Activated CD8-positive, alpha-beta memory T cell treated with anti-CD3 and anti-CD28 coated beads, Interleukin-2, amount 50 U/mL, for 1 hour (primary cell): ENCODE data around the gene SLC9A5.

Experiments used
- DNase-seq: peaks from one replicate; pipeline ENCODE4 v3.0.0-alpha.2; 2020; ENCODE audit errors: extremely low read depth

Gene SLC9A5

DNA sequence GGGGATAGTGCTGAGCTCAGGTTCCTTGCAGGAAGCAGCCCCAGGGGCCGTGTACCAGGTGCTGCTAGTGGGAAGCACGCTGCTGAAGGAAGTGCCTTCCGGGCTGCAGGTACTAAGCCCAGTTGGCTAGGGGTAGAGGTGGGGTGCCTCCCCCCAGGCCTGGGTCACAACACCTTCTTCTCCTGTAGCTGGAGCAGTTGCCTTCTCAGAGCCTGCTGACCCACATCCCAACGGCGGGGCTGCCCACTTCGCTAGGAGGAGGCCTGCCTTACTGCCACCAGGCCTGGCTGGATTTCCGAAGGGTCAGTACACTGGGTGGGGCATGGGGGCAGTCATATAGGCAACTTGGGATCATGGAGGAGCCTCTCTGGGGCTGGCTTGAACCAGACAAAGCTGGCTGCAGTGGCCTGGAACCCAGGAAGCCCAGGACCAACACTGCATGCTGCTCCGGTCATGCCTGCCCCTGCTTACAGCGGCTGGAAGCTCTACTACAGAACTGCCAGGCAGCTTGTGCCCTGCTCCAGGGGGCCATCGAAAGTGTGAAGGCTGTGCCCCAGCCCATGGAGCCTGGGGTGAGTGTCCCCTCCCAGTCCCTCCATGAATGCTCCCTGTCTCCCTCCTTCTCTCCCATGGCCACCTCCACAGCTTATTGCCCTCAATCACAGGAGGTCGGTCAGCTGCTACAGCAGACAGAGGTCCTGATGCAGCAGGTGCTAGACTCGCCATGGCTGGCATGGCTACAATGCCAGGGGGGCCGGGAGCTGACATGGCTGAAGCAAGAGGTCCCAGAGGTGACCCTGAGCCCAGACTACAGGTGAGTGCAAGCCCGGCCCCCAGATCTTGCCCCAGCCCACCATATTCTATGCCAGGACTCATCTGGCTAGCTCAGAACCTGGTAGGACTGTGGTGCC lies 33.0 kb downstream of the SLC9A5 start:
- DNase-seq, result no peak

- DNase-seq, result no peak
Measured at GRCh38 chr16:67282447-67282805, 33.6 kb downstream of the SLC9A5 start.

DNA sequence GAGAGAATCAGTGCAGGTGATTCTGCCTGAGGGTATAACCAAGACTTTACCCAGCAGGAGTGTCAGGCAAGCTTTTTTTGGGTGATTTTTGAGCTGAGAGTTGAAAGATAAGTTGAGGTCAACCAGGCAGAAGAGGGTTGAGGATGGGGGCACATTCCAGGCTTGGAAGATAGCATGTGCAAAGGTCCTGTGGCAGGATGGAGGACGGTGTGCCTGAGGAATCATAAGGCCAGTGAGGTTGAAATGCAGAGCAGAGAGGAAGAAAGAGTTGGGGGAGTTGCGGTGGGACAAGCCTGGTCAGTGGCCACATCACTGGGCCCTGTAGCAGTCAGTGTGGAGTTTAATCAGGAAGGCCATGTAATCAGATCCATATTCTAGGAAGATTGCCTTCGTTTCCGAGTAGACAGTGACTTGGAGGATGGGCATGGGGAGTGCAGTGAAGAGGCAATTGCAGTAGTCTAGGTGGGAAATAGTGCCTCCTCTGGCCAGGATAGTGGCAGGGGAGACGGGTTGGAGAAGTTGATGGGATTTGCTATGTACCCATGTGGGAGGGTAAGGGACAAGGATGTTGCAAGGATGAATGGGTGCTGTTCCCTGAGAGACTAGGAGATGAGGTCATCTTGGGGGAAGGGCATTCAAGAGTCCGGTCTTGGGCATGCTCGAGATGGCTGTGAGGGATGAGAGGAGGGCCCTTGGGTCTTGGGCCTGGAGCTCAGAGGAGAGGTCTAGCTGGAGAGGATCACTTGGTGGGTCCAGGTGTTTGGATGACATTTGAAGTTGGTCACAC lies 34.5 kb downstream of the SLC9A5 start:
- no peak for DNase-seq

- DNase-seq, result no peak
Measured at GRCh38 chr16:67283826-67284555, 35.2 kb downstream of the SLC9A5 start.

- no peak for DNase-seq
Measured at GRCh38 chr16:67284699-67285646, 36.2 kb downstream of the SLC9A5 start.

- DNase-seq, result no peak
Measured at GRCh38 chr16:67286441-67287235, 37.9 kb downstream of the SLC9A5 start.

DNA sequence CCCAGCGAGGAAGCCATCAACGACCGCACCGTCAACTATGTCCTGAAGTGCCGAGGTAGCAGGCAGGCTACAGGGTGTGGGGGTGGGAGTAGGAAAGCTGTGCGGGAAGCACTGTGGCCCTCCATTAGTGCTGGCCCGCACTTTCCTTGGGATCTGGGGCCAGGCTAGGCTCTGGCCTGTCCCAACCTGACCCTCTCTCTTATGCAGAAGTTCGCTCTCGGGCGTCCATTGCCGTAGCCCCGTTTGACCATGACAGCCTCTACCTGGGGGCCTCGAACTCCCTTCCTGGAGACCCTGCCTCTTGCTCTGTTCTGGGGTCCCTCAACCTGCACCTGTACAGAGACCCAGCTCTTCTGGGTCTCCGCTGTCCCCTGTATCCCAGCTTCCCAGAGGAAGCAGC lies 39.2 kb downstream of the SLC9A5 start:
- DNase-seq, result no peak

DNA sequence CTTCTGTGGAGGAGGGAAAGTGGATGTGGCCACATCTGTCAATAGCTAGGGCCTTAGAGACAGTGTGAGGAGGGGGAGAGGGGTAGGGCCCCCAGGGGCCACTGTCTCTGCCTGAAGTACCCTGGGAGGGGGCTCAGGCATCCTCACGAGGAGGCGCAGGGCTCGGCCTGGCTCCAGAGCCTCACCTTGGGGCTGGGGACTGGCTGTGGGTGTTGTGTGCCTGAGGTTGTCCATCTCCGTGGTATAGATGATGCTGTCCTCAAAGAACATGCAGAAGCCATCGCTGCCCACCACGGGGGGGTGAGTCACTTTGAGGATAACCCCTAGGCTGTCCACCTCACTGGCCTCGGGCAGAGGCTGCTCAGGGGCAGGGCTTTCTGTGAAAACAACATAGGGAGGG lies 42.7 kb downstream of the SLC9A5 start:
- no peak for DNase-seq

GRCh38 chr16:67294171-67294757 lies 45.5 kb downstream of the SLC9A5 start:
- no peak for DNase-seq

GRCh38 chr16:67294938-67295361 lies 46.2 kb downstream of the SLC9A5 start:
- DNase-seq, result no peak

DNA sequence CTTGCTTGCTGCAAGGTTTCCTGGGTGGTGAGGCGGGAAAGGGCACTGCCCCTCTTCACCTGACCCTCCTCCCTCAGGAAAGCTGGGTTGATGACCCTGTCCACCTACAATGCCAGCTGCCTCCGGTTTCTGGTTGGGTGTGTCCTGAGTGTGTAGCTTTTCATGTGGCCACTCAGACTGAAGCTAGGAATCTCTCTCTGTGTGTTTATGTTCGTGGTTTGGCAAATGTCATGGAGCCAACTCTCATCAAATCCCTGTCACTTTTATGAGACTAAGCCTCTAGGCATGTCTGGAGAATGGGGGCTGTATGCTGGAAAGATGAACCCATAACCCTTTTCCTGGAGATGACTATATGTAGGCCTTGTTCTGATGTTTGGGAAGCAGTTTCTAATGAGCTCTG lies 47.6 kb downstream of the SLC9A5 start:
- DNase-seq, result no peak

DNA sequence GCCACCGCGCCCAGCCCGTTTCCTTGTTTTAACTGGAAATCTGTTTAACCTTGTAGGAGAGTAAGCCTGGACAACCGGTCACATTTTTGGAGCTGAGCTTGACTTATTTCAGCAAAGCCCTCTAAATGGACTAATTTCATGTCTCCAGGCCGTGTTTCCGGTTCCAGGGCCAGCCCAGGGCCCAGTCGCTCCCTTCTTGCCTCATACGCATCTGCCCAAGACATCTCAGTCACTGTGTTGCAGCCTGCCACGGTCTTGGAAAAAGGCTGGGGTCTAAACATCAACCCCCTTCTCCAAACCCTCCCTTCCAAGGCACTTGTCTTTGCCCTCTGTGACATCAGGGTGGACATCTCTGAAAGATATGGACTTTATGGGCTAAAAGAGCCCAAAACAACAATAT lies 49.5 kb downstream of the SLC9A5 start:
- DNase-seq, result no peak

DNA sequence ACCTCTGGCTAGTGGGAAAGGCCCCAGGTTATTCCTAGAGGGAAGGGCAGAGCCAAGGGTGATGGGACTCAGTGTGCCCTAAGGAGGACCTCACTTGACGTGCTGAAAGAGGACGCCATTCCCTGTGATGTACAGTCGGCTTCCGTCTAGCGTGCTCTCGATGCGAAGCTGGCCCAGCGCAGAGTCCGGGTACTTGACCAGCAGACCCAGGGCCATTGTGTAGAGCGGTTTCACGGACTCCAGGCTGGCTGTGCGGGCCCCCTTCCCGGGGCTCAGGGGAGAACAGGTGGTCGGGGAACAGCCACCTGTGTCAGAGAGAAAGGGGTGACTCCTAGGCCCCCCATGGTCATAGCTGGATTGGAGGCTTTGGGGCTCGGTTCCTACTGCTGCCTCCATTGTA lies 50.5 kb downstream of the SLC9A5 start:
- DNase-seq, result no peak

GRCh38 chr16:67301080-67301782 lies 52.5 kb downstream of the SLC9A5 start:
- no peak for DNase-seq

- DNase-seq, result no peak
Measured at GRCh38 chr16:67302076-67302475, 53.3 kb downstream of the SLC9A5 start.

- no peak for DNase-seq
Measured at GRCh38 chr16:67302970-67303369, 54.2 kb downstream of the SLC9A5 start.

- DNase-seq, result no peak
Measured at GRCh38 chr16:67304020-67304419, 55.2 kb downstream of the SLC9A5 start.

DNA sequence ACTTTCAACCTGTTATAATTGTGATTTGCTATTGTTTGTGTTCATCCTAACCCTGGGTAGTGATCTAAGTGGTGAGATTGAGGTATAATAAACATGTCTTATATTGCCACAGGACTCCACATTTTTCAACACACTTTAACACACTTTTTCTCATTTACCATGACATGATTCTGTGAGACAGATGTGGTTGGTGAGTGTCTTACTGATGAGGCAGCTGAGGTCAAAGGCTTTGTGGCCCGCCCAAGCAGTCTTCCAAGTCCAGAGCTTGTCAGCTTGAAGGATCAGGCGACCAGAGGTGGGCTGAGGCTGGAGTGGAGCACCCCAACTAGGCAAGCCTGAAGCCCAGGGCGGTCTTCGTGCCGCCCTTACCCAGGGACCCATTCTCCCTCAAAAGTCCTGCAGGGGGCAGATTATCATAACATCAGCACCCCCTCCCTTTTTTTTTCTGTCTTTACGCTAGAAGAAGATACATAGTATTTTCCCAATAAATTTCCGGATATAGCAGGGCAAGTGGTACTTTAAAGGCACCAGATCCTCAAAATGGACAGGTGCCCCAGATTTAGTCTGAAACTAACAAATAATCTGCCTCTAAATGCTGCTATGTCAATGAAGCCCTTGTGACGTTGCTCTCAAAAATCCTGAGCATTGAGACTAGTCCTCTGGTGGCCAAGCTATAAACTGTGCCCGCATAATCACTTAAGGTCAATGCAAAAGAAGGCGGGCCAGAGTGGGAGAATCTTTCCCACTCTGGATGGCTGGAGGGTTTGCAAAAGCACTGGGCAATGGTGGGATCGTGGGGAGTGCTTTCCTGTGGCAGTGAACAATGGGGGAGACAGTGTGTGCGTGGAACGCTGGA lies 56.7 kb downstream of the SLC9A5 start:
- DNase-seq, result no peak
